Muscle layer of duodenum (tissue), 2 donors: Measurements from ENCODE around the gene IFI27L1.

Experiments used
- H3K27ac ChIP-seq: one replicate; pipeline ENCODE4 v1.7.0; 2013; ENCODE audit warnings: mild to moderate bottlenecking, low read length
- H3K27me3 ChIP-seq: one replicate; pipeline ENCODE4 v1.7.0; 2013; ENCODE audit warnings: low read depth, mild to moderate bottlenecking, control low read depth, low read length
- H3K36me3 ChIP-seq, 2 donors: one replicate each; pipeline ENCODE4 v1.7.0; 2013; ENCODE audit warnings: low read length in 2 of 2, control low read depth in 1 of 2, mild to moderate bottlenecking in 1 of 2; ENCODE audit not compliant: insufficient read depth in 2 of 2, control insufficient read depth in 1 of 2
- H3K4me1 ChIP-seq, 2 donors: one replicate each; pipeline ENCODE4 v1.7.0; 2013; ENCODE audit warnings: low read length in 2 of 2, mild to moderate bottlenecking in 2 of 2, control low read depth in 1 of 2, moderate library complexity in 1 of 2; ENCODE audit not compliant: insufficient read depth in 2 of 2, control insufficient read depth in 1 of 2
- H3K4me3 ChIP-seq, 2 donors: one replicate each; pipeline ENCODE4 v1.7.0; 2013; ENCODE audit warnings: low read length in 2 of 2, low read depth in 1 of 2, mild to moderate bottlenecking in 1 of 2
- H3K9me3 ChIP-seq, 2 donors: one replicate each; pipeline ENCODE4 v1.7.0; 2013; ENCODE audit warnings: low read length in 2 of 2, control low read depth in 1 of 2, mild to moderate bottlenecking in 1 of 2; ENCODE audit not compliant: control insufficient read depth in 1 of 2
- donor health status: healthy.

IFI27L1 gene

GRCh38 chr14:94042433-94043091 is 38.5 kb upstream of the IFI27L1 start:
- peaks cover 3 to 16% of the 10 kb centered on the region in 2 donors for H3K4me1 ChIP-seq
- no peak overlapping the region for H3K27ac ChIP-seq
- H3K9me3 ChIP-seq: no peaks in the 10 kb centered on the region
- no peaks in the 10 kb centered on the region for H3K27me3 ChIP-seq
- no peak overlapping the region for H3K4me3 ChIP-seq
- H3K36me3 ChIP-seq: peaks cover 25 to 34% of the 10 kb centered on the region in 2 donors

GRCh38 chr14:94043111-94043755 is 37.9 kb upstream of the IFI27L1 start:
- peaks cover 32 to 40% of the 10 kb centered on the region in 2 donors for H3K36me3 ChIP-seq
- no peaks in the 10 kb centered on the region for H3K9me3 ChIP-seq
- no peak overlapping the region for H3K27ac ChIP-seq
- no peak overlapping the region for H3K4me3 ChIP-seq
- H3K4me1 ChIP-seq: peaks cover 3 to 16% of the 10 kb centered on the region in 2 donors
- H3K27me3 ChIP-seq: no peaks in the 10 kb centered on the region

DNA sequence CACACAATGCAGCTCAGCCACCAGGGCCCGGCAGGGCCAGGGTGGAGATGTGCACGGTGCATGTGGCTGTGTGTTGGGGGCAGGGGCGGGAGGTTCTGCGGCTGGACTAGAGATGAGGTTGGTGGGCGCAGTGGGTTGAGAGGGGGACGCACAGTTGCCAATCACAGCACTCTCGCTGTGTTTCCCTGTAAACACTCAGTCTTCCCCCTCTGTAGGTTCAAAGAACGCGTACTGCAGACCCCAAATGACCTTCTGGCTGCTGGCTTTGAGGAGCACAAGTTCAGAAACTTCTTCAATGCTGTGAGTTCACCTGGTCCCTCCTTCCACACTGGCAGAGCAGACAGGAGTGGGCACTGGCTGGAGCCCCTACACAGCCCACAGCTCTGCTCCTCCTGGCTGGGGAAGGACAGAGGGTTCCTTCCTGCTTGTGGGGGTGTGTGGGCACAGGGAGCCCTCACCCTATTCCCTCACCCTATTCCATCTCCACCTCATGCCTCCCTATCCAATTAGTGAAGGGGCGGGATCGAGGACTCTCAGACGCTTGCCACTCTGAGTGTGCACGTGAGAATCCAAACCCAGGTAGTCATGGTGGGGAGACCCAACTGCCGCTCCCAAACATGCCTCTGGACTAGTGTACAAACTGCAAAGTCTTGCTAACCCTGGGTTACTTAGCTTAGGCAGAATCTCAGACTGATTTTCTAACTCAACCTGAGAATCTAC is 37.2 kb upstream of the IFI27L1 start:
- H3K9me3 ChIP-seq: no peaks in the 10 kb centered on the region
- no peaks in the 10 kb centered on the region for H3K27me3 ChIP-seq
- no peak overlapping the region for H3K27ac ChIP-seq
- peaks cover 39 to 46% of the 10 kb centered on the region in 2 donors for H3K36me3 ChIP-seq
- peaks cover 3 to 22% of the 10 kb centered on the region in 2 donors for H3K4me1 ChIP-seq
- H3K4me3 ChIP-seq: no peak overlapping the region

DNA sequence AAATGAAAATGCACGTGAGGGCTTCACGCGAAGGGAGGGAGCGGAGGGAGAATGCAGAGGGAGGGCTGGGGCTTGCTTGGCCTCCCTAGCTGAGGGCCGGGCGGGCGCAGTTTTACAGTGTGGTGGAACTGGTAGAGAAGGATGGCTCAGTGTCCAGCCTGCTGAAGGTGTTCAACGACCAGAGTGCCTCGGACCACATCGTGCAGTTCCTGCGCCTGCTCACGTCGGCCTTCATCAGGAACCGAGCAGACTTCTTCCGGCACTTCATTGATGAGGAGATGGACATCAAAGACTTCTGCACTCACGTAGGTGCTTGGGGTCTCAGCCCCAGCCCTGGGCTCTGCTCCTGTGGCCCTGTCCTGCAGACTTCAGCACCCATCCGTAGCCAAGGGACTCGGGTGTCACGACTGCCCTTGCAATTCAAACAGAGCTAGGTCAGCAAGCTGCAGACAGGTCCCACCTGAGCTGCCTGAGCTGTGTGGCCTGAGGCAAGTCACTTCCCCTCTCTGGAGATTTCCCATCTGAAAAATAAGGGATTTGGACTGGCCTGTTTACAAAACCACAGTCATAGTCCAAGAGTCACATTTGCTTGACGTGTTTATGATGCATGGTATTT is 36.5 kb upstream of the IFI27L1 start:
- Histone ChIP-seq H3K27ac (no peak overlapping the region), H3K36me3 (peaks cover 40 to 53% of the 10 kb centered on the region in 2 donors), H3K4me1 (peaks cover 3 to 27% of the 10 kb centered on the region in 2 donors), H3K4me3 (no peak overlapping the region), H3K9me3 (no peaks in the 10 kb centered on the region), H3K27me3 (no peaks in the 10 kb centered on the region)

DNA sequence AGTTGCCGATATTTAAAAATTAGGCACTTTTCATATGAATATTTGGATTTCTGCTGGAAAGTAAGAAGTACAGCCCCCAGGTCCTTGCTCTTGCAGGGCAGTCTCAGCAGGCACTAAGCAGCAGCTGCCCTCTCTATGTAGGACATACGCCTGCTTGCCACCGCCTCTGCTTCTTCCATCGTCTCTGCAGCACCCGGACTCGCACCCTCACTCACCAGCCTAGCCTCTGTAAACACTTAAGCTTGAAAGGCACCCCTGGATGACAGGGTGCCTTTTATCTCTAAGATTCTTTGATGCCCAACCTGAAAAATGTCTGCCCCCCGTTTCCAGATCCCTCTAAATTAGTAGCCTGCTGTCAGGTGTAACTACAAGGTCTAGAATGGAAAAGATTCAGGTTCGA is 36.0 kb upstream of the IFI27L1 start:
- H3K36me3 ChIP-seq: peaks cover 45 to 58% of the 10 kb centered on the region in 2 donors

GRCh38 chr14:94045563-94046345 is 35.4 kb upstream of the IFI27L1 start:
- Histone ChIP-seq H3K9me3 (no peaks in the 10 kb centered on the region), H3K36me3 (peaks cover 51 to 65% of the 10 kb centered on the region in 2 donors), H3K4me3 (no peak overlapping the region), H3K27ac (no peak overlapping the region), H3K27me3 (no peaks in the 10 kb centered on the region), H3K4me1 (peaks cover 3 to 35% of the 10 kb centered on the region in 2 donors)

More for the DNA sequence above, 36.0 kb upstream of the IFI27L1 start:
- Histone ChIP-seq H3K4me3 (no peak overlapping the region), H3K27ac (no peak overlapping the region), H3K27me3 (no peaks in the 10 kb centered on the region), H3K9me3 (no peaks in the 10 kb centered on the region), H3K4me1 (peaks cover 3 to 28% of the 10 kb centered on the region in 2 donors)

DNA sequence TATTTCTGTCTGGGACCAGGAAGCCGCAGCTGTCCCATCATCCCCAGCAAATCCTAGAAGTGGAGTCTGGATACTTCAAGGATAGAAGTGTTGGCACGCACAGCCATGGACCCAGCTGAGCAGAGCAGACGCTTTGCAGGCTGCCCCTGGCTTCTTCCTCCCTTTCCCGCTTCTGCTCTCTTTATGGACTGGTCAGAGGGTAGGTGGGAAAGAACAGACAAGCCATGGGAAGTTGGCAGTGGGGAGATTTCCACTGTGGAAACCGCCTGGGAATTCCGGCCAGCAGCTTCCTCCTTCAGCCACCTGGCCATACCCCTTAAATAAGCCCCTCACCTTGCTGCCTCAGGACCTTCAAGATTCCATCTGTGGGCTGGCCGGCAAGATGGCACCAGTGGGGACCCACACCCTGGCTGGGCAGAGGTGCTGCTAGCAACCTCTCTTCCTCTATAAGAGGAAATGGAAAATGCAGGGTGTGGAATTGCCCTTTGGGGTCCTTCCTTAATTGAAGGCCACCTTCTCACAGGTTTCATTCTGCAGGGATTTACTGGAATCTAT is 34.3 kb upstream of the IFI27L1 start:
- H3K4me3 ChIP-seq: no peak overlapping the region
- H3K9me3 ChIP-seq: no peaks in the 10 kb centered on the region
- peaks cover 4 to 39% of the 10 kb centered on the region in 2 donors for H3K4me1 ChIP-seq
- no peaks in the 10 kb centered on the region for H3K27me3 ChIP-seq
- H3K36me3 ChIP-seq: peaks cover 61 to 70% of the 10 kb centered on the region in 2 donors
- no peak overlapping the region for H3K27ac ChIP-seq

DNA sequence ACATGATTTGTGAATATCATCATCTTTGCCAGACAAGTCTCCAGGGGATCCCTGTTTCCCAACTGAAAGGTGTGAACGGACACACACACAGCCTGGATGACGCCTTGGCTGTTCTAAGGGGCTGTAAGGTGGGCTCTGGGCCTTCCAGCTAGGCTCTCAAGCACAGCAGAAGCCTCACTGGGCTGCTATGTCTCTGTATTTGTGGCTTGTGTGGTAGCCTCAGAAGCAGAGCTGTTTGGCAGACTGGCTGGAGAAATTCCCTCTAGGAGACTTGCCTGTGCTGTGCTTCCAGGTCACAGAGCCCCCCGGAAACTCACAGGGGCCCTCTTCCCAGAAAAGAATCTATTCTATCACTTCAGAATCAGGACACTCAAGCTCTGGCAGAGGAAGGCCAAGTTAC is 33.5 kb upstream of the IFI27L1 start:
- no peak overlapping the region for H3K27ac ChIP-seq
- peaks cover 3 to 38% of the 10 kb centered on the region in 2 donors for H3K4me1 ChIP-seq
- no peaks in the 10 kb centered on the region for H3K27me3 ChIP-seq
- no peaks in the 10 kb centered on the region for H3K9me3 ChIP-seq
- H3K36me3 ChIP-seq: peaks cover 69 to 78% of the 10 kb centered on the region in 2 donors
- no peak overlapping the region for H3K4me3 ChIP-seq

GRCh38 chr14:94048691-94049624 is 32.2 kb upstream of the IFI27L1 start:
- Histone ChIP-seq H3K4me1 (peaks cover 3 to 34% of the 10 kb centered on the region in 2 donors), H3K9me3 (no peaks in the 10 kb centered on the region), H3K27ac (no peak overlapping the region), H3K27me3 (no peaks in the 10 kb centered on the region), H3K4me3 (no peak overlapping the region), H3K36me3 (peaks cover 76 to 84% of the 10 kb centered on the region in 2 donors)

DNA sequence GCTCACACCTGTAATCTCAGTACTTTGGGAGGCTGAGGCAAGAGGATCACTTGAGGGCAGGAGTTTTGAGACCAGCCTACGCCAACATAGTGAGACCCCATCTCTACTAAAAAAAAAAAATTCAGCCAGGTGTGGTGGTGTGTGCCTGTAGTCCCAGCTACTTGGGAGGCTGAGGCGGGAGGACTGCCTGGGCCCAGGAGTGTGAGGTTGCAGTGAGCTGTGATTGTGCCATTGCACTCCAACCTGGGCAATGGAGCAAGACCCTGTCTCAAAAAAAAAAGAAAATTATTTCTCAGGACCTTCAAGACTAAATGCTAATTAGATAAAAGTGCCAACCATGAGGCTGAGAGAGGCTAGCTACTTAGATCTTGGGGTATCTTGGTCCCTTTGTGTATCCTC is 31.5 kb upstream of the IFI27L1 start:
- no peaks in the 10 kb centered on the region for H3K27me3 ChIP-seq
- no peak overlapping the region for H3K4me3 ChIP-seq
- no peak overlapping the region for H3K27ac ChIP-seq
- H3K4me1 ChIP-seq: peaks cover 3 to 34% of the 10 kb centered on the region in 2 donors
- peaks cover 83 to 84% of the 10 kb centered on the region in 2 donors for H3K36me3 ChIP-seq
- no peaks in the 10 kb centered on the region for H3K9me3 ChIP-seq
